GM19452 (cell line): Measurements from ENCODE around the gene ERMP1.

Experiments used
- ATAC-seq: cut with Tn5 transposase; IDR thresholded peaks from one replicate; pipeline ENCODE4 v1.9.1; 2021; ENCODE audit not compliant: unreplicated experiment

Gene ERMP1

DNA sequence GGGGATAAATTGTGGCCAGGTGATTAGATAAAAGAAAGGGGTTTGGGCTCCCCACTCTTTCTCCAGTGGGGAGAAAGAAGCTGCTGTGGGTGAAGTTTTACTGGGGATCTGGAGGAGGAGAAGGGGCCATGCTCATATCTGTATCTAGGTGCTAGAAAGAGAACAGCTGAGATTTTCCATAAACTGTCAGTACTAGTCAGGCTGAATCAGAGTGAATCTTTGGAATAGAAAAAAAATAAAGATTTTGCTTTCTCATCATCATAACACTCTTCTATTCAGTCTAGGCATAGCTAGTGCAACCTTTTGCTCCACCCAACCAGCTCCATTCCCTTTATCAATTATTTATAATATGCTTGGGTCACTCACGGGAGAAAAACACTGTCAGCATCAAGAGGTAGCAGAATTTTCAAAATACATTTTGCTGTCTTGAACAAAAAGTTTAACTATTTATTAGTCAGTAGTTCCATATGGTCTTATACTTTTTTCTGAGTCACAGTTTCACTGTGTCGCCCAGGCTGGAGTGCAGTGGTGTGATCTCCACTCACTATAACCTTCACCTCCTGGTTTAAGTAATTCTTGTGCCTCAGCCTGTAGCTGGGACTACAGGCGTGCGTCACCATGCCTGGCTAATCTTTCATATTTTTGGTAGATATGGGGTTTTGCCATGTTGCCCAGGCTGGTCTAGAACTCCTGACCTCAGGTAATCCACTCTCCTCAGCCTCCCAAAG lies 21.3 kb upstream of the ERMP1 start:
- no peak for ATAC-seq

DNA sequence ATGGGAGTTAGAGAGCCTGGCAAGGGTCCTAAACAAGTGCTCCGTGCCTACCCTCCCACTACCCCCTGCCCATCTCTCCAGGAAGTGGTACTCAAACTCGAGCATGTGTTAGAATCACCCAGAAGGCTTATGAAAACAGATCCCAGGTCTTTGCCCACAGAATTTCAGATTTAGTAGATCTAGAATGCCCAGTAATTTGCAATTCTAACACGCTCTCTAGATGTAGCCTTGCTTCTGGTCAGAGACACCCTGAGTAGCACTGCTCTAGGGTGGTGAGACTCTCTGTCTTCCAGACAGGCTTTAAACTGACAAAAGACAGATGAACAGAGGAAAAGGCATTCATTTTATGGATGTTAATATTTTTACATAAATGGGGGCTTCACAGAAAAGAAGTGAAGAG lies 20.7 kb upstream of the ERMP1 start:
- no peak for ATAC-seq

DNA sequence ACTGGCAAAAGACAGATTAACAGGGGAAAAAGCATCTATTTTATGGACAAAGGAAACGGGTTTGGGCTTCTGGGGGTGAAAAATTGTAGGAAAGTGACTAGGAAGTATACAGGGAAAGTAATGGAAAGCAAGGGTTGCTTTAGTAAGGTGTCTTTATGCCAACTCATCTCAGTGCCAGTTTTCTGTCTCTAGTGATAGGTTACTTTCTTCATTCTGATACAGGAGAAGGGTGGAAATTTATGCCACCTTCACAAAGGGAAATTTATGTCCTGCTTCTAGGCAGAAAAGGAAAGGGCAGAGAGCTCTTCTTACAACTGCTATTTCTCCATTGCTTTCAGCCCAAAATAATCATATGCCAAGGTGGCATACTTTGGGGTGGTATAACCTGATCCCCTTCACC lies 20.1 kb upstream of the ERMP1 start:
- no peak for ATAC-seq

DNA sequence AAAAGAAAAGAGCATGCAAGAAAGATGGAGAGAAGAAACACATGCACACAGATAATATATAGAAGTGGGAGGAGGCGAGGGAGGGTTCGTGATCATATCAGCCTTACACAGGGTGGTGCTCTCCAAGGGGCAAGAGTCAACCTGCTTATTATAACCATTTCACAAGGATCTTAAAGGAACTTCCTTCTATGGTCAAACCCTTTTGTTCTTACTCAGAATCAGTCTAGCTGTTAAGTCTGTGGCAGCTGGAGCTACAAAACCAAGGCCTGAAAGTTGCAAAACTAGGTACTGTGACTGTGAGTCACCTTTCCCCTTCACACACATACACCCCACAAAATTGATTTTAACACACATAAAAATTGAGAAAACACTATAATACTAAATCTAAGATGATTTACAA lies 18.5 kb upstream of the ERMP1 start:
- peak; percentile 77 for ATAC-seq

DNA sequence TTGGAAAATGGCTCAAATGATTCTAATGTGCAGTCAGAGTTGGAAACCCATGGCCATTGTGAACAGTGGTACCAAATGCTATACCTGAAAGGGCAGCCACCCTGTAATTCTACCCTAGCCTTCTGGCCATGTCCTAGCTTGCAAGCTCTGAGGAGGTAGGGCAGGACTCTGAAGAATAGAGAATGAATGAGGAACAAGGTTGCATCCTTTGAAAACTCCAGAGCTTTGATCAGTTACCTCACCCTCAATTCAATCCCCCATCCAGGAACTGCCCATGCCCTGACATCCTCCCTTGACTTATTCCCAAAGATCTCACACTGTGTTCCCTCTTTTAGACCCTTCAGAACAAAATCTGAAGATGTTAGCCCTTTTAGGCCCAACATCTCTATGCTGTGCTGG lies 17.8 kb upstream of the ERMP1 start:
- ATAC-seq = no peak

DNA sequence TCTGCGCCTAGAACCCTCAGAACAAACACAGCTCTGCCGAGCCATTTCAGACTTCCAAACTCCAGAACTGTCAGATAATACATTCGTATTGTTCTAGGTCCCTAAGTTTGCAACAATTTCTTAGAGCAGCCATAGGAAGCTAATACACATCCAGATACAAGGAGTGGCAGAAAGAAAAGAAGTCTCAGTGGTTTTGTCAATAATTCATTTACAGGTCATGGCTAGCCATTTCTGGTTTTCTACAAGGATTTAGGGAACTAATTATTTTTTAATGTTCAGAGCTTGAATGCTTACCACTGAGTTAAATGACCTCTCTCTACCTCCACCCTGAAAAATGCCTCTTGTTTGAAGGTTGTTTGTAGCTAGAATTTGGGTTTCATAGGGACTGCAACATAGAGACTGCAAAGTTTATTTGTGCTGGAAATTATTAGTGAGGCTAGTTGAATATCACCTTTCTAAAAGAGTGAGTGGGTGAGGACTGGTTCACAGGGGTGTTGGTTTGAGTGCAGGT lies 15.5 kb upstream of the ERMP1 start:
- ATAC-seq = peak; percentile 44

DNA sequence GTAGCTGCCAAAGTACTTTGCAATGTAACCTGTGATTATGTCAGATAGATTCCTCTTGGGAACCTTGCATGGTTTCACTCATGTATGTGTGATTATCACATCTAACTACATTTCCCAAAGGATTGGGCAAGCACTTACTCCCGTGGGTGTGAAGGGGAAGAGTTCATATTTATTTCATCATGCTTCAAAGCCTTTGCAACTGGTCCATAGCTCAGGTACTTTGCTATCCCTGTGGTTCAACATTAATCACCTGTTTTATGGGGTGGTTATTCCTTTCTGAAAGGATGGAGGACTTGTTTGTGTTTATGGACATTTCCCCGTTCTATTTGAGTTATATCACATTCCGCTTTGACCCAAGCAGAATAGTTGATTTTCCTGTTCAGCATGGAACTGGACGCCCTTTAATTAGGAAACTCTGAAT lies 13.6 kb upstream of the ERMP1 start:
- no peak for ATAC-seq

DNA sequence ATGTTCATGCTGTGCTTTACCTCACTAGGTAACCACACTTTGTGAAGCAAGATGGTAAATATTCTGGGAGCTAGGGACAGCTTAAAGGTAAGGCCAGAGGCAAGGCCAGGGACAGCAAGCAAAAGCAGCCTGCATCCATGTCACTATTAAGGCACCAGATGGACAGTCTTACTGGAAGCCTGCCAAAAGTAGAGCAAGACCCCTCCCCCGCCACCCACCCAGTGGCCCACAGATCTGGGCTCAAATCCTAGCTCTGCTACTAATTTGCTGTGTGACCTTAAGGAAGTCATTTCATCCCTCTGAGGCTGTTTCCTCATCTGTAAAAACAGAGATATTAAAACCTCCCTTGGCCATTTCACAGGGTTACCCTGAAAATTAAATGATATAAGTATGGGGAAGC lies 13.2 kb upstream of the ERMP1 start:
- ATAC-seq = no peak

DNA sequence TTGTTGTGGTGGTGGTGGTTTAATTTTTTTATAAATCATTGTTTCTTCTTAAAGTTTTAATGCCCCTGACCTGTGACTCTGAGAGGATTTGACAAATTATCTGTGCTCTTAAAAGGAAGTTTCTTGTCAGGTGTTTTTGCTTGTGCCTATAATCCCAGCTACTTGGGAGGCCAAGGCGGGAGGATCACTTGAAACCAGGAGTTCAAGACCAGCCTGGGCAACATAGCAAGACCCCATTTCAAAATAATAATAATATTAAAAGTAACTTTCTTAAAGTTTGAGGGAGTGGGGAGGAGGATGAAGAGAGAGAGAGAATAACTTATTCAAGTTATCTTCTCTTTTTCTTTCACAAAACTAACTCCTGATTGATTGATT lies 12.2 kb upstream of the ERMP1 start:
- ATAC-seq = no peak

DNA sequence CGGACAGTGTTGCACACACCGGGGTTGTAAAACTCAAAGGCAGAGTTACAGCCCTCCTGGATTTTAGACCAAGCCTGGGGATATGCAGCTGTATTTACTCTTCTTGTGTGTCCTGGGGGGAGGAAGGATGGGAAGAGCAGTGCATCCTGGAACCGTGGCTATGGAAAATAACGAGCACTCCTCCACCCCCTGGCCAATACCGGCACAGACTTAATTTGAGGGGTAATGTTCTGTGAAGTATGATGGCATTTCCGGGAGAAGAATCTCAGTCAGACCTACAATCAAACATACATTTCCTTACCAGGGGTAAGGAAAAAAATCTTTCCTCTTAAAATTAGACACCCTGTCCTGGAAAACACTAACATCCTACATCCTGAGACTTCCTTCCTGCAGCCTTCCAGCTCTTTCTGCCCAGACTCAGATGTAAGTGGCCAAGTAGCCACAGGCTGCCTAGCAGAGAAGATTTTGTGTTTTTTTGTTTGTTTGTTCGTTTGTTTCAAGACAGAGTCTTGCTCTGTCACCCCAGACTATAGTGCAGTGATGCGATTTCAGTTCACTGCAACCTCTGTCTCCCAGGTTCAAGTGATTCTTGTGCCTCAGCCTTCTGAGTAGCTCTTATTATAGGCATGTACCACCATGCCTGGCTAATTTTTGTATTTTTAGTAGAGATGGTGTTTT lies 11.0 kb upstream of the ERMP1 start:
- no peak for ATAC-seq

DNA sequence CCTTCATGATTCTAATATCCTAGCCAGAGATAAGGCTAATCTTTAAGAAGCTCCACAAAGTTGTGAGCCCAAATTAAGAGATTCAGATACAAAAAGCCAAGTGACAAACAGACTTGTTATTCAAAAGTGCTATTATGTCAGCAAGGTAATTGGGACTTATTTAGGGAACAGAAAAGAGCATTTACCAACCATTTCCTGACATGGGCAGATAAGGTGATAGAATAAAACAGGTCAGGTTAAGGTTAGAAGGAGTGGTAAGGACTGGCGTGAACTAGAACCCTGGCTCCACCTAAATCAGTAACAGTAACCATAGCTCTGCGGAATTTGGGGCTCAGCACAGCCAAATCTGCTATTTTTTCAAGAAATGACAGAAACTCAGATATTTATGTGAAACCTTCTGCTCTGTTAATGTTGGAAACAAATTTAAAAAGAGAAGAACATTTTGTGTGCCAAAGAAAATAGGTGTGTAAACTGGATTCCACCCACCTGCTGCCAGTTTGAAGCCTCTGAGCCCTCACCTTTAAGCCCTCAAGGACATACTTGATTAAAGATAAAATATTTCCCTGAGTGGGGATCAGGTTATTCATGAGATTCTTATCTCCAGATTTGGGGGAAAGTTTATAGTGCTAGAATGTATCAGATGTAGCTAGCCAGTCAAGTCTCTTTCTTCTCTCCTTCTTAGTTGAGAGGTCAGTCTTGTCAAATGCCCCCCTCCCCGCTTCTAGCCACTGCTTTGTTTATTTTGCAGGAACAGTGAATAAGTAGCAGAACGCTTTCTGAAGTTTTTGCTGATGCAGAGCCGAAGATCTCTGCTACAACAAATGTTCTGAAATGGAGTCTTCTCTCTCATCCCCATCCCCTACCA lies 10.2 kb upstream of the ERMP1 start:
- ATAC-seq = no peak

DNA sequence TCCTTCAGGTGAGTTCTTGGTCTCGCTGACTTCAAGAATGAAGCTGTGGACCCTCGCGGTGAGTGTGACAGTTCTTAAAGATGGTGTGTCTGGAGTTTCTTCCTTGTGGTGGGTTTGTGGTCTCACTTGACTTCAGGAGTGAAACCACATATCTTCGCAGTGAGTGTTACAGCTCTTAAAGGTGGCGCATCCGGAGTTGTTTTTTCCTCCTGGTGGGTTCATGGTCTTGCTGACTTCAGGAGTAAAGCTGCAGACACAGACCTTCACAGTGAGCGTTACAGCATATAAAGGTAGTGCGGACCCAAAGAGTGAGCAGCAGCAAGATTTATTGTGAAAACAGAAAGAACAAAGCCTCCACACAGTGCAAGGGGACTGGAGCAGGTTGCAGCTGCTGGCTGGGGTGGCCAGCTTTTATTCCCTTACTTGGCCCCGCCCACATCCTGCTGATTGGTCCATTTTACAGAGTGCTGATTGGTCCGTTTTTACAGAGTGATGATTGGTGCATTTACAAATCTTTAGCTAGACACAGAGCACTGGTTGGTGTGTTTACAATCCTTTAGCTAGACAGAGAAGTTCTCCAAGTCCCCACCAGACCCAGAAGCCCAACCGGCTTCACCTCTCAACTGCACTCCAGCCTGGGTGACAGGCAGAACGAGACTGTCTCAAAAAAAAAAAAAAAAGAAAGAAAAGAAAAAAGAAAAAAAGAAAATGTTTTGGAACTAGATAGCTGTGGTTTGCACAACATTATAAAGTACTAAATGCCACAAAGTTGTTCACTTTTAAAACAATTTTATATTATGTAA lies 9.1 kb upstream of the ERMP1 start:
- ATAC-seq = no peak

DNA sequence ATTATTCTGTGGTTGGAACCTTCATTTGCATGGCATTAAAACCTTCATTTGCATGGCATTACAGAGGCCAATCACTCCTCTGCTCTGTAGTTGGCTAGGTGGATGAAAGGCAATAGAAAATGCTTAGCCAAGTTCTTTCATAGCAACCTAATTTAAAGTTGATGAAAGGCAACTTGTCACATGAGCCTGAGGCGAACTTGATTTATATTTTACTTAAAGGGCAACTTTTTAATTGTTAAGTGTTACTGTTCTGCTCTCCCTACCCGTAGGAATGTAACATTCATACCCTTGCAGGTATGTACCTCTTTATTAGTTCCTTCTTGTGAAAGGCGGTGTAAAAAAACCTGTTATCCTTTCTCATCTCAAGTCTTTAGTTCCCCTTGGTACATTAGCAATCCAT lies 7.9 kb upstream of the ERMP1 start:
- ATAC-seq = no peak

DNA sequence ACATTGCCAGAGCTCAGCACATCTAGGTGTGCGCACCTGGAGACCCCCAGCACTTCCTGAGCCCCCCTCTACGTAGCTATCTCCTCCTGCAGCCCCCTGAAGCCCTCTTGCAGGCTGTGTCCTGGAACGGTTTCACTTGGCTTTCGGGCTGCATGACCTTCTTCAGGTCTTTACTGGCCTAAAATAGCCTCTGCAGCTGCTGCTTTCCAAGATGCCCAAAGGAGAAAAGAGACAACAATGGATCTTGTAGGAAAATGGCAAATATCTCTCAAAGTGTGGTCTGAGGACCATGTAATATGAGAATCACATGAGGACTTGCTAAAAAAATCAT lies 6.6 kb upstream of the ERMP1 start:
- no peak for ATAC-seq

DNA sequence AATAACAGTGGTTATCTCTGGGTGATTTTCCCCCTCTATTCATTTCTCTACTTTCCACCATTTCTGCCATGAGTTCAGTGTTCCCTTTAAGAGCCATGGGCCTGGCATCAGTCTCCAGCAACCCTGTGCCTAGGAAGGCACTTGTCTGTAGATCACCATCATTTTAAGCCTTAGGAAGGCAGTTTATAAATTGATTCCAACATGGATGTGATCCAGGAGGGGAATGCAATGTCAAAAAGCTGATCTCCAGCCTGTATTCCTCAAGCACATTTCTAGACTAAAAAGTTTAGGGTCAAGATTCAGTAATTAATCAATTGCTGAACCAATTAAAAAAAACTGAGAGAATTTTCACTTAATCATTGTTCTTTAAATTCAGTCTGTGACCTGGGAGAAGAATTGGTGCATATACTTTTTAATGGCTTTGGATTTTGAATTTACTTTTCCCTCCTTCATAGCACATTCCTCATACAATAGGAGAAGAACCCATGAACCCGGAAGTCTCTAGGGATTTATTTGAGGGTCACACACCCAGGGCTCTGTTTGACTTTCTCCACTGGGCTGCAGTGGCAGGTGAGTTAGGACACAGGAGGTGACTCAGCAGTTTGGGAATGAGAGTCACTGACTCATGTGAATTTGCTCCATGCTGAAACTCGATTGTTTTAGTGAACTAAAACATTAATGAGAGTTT lies 6.1 kb upstream of the ERMP1 start:
- no peak for ATAC-seq

DNA sequence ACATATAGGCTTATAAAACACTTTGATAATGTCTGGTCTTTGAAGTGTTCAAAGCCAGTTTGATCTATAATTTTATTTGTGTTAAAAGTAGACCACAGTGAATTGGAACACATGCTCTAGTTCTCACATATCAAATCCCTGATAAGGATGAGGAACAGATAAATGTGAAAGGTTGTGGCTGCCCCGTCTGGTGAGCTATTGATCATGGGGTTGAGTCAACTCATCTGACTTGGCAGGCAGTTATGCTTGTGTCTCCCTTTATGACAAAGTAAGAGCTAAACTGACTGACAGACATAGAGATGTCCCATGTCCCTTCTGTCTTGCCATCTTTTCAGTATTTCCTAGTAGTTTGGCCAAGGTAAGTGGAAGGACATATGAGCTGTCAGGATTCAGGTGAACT lies 2.9 kb upstream of the ERMP1 start:
- ATAC-seq = no peak

DNA sequence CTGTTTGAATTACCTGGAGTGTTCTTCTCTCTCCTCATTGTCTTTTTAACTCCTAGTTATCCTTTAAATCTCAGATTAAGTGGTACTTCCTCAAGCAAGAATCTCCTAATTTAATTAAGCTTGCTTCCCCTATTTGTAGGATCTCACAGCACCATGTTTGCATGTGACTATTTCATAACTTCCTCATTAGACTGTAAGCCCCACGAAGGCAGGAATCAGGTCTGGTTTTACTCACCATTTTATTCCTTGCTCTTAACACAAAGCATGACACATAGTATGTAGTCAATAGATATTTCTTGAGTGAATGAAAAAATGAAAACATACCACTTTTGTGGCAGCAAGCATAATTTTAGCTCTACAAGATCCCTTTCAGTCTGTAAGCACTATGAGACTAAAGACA lies 1.3 kb upstream of the ERMP1 start:
- ATAC-seq = no peak

DNA sequence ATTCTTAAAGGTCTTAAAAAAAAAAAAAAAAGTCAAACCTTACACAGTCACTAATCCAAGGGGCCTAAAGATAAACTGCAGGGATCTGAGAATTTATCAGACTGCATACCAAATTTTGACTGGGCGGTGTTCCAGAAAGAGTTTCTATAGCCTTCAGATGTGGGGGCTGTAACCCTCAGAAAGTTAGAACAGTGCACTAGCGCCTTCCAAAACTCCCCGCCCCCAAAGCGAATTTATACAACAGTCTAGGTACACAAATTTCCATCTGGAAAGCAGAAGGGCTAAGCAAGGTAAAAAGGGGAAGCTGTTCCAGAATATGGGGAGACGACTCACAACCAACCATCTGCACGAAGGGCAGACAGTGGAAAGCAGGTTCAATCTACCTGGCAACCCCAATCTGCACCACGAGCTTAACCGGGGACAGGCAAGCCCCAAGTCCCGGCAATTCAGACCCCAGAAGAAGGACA lies 813 bp downstream of the ERMP1 start:
- ATAC-seq = peak; percentile 32

DNA sequence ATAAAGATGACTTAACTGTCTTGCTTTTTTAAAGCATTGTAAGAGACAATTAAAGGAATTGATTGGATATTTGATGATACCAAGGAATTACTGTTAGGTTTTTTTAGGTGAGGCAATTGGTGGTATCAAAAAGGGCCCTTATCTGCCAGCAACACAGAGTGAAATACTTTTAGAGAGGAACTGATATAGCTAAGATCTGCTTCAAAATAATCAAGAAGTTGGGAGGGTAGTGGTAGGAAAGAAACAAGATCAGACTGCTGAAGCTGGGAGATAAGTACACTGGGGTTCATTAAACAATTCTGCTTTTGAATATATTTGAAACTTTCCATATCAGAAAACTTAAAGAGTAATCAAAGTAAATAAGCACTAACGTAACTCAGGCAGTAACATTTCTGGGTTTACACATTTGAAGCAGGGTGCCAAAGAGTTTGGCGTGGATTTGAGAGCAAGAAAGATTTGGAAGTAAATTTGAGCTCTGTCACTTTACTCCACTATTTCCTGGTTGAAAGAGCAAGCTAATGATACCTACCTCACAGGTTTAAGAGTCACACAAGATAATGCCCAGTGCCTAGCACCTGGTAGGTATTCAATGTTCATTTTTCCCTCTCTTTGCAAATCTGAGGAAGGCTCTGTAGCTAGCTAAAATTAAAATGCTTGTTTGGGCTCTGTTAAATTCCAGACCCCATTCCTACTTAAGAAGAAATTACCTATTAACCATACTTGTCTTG lies 6.9 kb downstream of the ERMP1 start:
- ATAC-seq = no peak

DNA sequence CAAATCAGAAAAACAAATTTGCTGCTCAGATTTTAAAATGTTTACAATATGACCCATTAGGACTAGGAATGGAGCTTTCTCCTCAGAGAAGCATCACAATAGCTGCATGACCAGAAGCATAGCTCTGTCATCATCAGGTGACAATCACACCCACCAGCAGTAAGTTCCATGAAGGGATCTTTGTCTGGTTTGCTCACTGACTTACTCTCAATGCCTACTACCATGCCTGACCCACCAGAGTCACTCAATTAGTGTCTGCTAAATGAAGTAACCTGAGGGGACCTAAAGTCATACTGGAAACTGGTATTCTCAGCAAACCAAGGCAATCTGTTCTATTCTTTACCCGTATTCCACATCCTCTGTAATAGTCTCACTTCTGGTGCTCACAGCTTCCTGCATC lies 7.7 kb downstream of the ERMP1 start:
- ATAC-seq = no peak
